HepG2 (cell line): ENCODE data around the gene BCL2L1. TPM values are rescaled to one million over a fixed set of nuclear protein-coding genes. Genes with fewer than 3 reads are reported as not detected.
A peak's percentile ranks its signal among the peaks of the same experiment; 100 is the strongest.

ENCODE experiments used
- ADNP ChIP-seq: sonication (generic); formaldehyde crosslinking; IDR thresholded peaks from 2 replicates; pipeline ENCODE4 v1.4.0; 2020; ENCODE audit warnings: missing genetic modification reagents
- BRCA1 ChIP-seq: sonication (generic); formaldehyde crosslinking; IDR thresholded peaks from 2 replicates; pipeline ENCODE4 v1.4.0; 2020; ENCODE audit warnings: missing genetic modification reagents
- CBX5 ChIP-seq: sonication (generic); formaldehyde crosslinking; IDR thresholded peaks from 2 replicates; pipeline ENCODE4 v1.4.0; 2020; ENCODE audit warnings: missing genetic modification reagents, borderline replicate concordance
- ERF ChIP-seq: IDR thresholded peaks from 2 replicates; pipeline ENCODE4 v1.6.1; 2018; ENCODE audit warnings: missing biosample characterization, missing genetic modification reagents
- GPN1 ChIP-seq: sonication (generic); formaldehyde crosslinking; IDR thresholded peaks from 2 replicates; pipeline ENCODE4 v1.5.1; 2020; ENCODE audit warnings: missing genetic modification reagents, borderline replicate concordance
- IRF2 ChIP-seq: IDR thresholded peaks from 2 replicates; pipeline ENCODE4 v1.6.1; 2018; ENCODE audit warnings: missing genetic modification reagents, missing compliant biosample characterization
- LCORL ChIP-seq, 2 experiments: fragments of 450-650 bp in 1 of 2; sonication (generic) in 1 of 2; formaldehyde crosslinking in 1 of 2; IDR thresholded peaks; 2 replicates each; pipeline versions ENCODE4 v1.5.0 to v1.6.1; 2017 to 2020; ENCODE audit warnings: antibody characterized with exemption in 1 of 2, missing genetic modification reagents in 1 of 2
- MXD1 ChIP-seq: sonication (generic); formaldehyde crosslinking; IDR thresholded peaks from 2 replicates; pipeline ENCODE4 v1.4.0; 2020; ENCODE audit warnings: mild to moderate bottlenecking, missing genetic modification reagents
- THAP11 ChIP-seq: IDR thresholded peaks from 2 replicates; pipeline ENCODE4 v1.6.1; 2016; ENCODE audit warnings: missing biosample characterization, missing genetic modification reagents
- ZBTB38 ChIP-seq: sonication (generic); formaldehyde crosslinking; IDR thresholded peaks from 2 replicates; pipeline ENCODE4 v1.5.1; 2020; ENCODE audit warnings: mild to moderate bottlenecking, missing genetic modification reagents
- ZBTB7A ChIP-seq: sonication (generic); formaldehyde crosslinking; IDR thresholded peaks from 2 replicates; pipeline ENCODE4 v1.8.0; 2022; ENCODE audit warnings: mild to moderate bottlenecking, missing genetic modification reagents
- ZNF205 ChIP-seq: IDR thresholded peaks from 2 replicates; pipeline ENCODE4 v1.6.1; 2018; ENCODE audit warnings: missing biosample characterization, missing genetic modification reagents
- ZNF234 ChIP-seq: sonication (generic); formaldehyde crosslinking; conservative IDR thresholded peaks from 2 replicates; pipeline ENCODE4 v1.5.1; 2020; ENCODE audit warnings: mild to moderate bottlenecking, missing genetic modification reagents
- ZNF354B ChIP-seq: sonication (generic); formaldehyde crosslinking; IDR thresholded peaks from 2 replicates; pipeline ENCODE4 v1.8.0; 2022; ENCODE audit warnings: mild to moderate bottlenecking, missing genetic modification reagents
- ZNF563 ChIP-seq: sonication (generic); formaldehyde crosslinking; IDR thresholded peaks from 2 replicates; pipeline ENCODE4 v1.8.0; 2022; ENCODE audit warnings: mild to moderate bottlenecking, moderate library complexity, missing genetic modification reagents
- ZNF678 ChIP-seq: sonication (generic); formaldehyde crosslinking; IDR thresholded peaks from 2 replicates; pipeline ENCODE4 v1.4.0; 2020; ENCODE audit warnings: mild to moderate bottlenecking, missing genetic modification reagents
- ZNF713 ChIP-seq: sonication (generic); formaldehyde crosslinking; IDR thresholded peaks from 2 replicates; pipeline ENCODE4 v1.4.0; 2020; ENCODE audit warnings: mild to moderate bottlenecking, missing genetic modification reagents
- polyA plus RNA-seq, 8 experiments: library from polyadenylated mRNA; depleted of rRNA in 3 of 8; stranded (reverse) in 7 of 8; unstranded in 1 of 8; fragments of >200 nt; fragmentation: Illumina TruSeq in 4 of 8; extraction: Trizol in 4 of 8; gene quantifications; 2 replicates each; pipeline versions ENCODE4 v1.2.1 to v1.2.3, GENCODE V29; 2011 to 2016; ENCODE audit warnings: low read depth in 4 of 8, missing spikeins in 1 of 8, mixed read lengths in 1 of 8; ENCODE audit not compliant: insufficient read depth in 1 of 8
- total RNA-seq, 5 experiments: library from RNA; depleted of rRNA; stranded (reverse); fragments of >200 nt; fragmentation: Illumina TruSeq; extraction: Trizol; gene quantifications; 2 replicates each; pipeline ENCODE4 v1.2.3, GENCODE V29; 2016; ENCODE audit warnings: low read depth in 1 of 5
- TF ChIP-seq, protein P1 (sequence below): sonication (generic); formaldehyde crosslinking; IDR thresholded peaks from 2 replicates; pipeline ENCODE4 v1.9.0; 2022; ENCODE audit warnings: low read depth, missing genetic modification reagents
- TF ChIP-seq, protein P2 (sequence below): sonication (generic); formaldehyde crosslinking; IDR thresholded peaks from 2 replicates; pipeline ENCODE4 v1.5.0; 2020; ENCODE audit warnings: mild to moderate bottlenecking, missing genetic modification reagents, borderline replicate concordance
- TF ChIP-seq, protein P3 (sequence below): sonication (generic); formaldehyde crosslinking; IDR thresholded peaks from 2 replicates; pipeline ENCODE4 v1.4.0; 2020; ENCODE audit warnings: missing genetic modification reagents, mild to moderate bottlenecking, borderline replicate concordance

Gene BCL2L1
- total and polyA plus RNA-seq, 2 of the 13 experiments (the other 11 are each of a cell fraction or from before 2014, with no cell fraction given): 164 to 258 TPM

- TF ChIP-seq, protein P1, sequence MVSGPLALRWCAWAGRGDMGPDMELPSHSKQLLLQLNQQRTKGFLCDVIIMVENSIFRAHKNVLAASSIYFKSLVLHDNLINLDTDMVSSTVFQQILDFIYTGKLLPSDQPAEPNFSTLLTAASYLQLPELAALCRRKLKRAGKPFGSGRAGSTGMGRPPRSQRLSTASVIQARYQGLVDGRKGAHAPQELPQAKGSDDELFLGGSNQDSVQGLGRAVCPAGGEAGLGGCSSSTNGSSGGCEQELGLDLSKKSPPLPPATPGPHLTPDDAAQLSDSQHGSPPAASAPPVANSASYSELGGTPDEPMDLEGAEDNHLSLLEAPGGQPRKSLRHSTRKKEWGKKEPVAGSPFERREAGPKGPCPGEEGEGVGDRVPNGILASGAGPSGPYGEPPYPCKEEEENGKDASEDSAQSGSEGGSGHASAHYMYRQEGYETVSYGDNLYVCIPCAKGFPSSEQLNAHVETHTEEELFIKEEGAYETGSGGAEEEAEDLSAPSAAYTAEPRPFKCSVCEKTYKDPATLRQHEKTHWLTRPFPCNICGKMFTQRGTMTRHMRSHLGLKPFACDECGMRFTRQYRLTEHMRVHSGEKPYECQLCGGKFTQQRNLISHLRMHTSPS (CRISPR knock-in tag): peak; percentile 51; the same call in 1 of the 2 replicates
- TF ChIP-seq ZNF354B (CRISPR knock-in tag) (peak; percentile 96), ZNF205 (CRISPR knock-in tag) (peak; percentile 78), CBX5 (peak; percentile 95; the same call in 1 of the 2 replicates), ZNF234 (CRISPR knock-in tag) (no peak), ZNF563 (CRISPR knock-in tag) (0 out of 2 replicates have a peak, but pooled peaks have one; percentile 11), ZBTB7A (CRISPR knock-in tag) (peak; percentile 88; the same call in 1 of the 2 replicates), ZBTB38 (CRISPR knock-in tag) (peak; percentile 77; the same call in 1 of the 2 replicates), ZNF713 (CRISPR knock-in tag) (no peak; the same call in 1 of the 2 replicates), ZNF678 (no peak; the same call in 1 of the 2 replicates), BRCA1 (CRISPR knock-in tag) (peak; percentile 69; the same call in 1 of the 2 replicates), MXD1 (CRISPR knock-in tag) (peak; percentile 84), IRF2 (CRISPR knock-in tag) (peak; percentile 91), THAP11 (CRISPR knock-in tag) (peak; percentile 63), GPN1 (CRISPR knock-in tag) (no peak; the same call in 1 of the 2 replicates), ADNP (CRISPR knock-in tag) (no peak), LCORL (IDR thresholded peaks at IDR 0.05) (peak; percentile 29; the same call in 1 of the 2 replicates), LCORL (CRISPR knock-in tag; IDR thresholded peaks at IDR 0.05) (peak; percentile 97), ERF (CRISPR knock-in tag) (peak; percentile 90)
- TF ChIP-seq, protein P2, sequence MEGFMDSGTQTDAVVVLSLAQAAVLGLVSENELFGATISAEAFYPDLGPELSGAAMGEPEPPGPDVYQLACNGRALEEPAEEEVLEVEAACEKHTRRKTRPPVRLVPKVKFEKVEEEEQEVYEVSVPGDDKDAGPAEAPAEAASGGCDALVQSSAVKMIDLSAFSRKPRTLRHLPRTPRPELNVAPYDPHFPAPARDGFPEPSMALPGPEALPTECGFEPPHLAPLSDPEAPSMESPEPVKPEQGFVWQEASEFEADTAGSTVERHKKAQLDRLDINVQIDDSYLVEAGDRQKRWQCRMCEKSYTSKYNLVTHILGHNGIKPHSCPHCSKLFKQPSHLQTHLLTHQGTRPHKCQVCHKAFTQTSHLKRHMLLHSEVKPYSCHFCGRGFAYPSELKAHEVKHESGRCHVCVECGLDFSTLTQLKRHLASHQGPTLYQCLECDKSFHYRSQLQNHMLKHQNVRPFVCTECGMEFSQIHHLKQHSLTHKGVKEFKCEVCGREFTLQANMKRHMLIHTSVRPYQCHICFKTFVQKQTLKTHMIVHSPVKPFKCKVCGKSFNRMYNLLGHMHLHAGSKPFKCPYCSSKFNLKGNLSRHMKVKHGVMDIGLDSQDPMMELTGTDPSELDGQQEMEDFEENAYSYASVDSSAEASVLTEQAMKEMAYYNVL (CRISPR knock-in tag): peak; percentile 80
- TF ChIP-seq, protein P3, sequence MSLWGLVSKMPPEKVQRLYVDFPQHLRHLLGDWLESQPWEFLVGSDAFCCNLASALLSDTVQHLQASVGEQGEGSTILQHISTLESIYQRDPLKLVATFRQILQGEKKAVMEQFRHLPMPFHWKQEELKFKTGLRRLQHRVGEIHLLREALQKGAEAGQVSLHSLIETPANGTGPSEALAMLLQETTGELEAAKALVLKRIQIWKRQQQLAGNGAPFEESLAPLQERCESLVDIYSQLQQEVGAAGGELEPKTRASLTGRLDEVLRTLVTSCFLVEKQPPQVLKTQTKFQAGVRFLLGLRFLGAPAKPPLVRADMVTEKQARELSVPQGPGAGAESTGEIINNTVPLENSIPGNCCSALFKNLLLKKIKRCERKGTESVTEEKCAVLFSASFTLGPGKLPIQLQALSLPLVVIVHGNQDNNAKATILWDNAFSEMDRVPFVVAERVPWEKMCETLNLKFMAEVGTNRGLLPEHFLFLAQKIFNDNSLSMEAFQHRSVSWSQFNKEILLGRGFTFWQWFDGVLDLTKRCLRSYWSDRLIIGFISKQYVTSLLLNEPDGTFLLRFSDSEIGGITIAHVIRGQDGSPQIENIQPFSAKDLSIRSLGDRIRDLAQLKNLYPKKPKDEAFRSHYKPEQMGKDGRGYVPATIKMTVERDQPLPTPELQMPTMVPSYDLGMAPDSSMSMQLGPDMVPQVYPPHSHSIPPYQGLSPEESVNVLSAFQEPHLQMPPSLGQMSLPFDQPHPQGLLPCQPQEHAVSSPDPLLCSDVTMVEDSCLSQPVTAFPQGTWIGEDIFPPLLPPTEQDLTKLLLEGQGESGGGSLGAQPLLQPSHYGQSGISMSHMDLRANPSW (CRISPR knock-in tag): no peak; the same call in none of the 2 replicates
Observed at GRCh38 chr20:31720486-31721407, 1.9 kb downstream of the BCL2L1 start (continued).
